H1 (cell line): ENCODE results near the gene TNRC6B. TPM values are rescaled to one million over a fixed set of nuclear protein-coding genes. Genes with fewer than 3 reads are reported as not detected.
A peak's percentile ranks its signal among the peaks of the same experiment; 100 is the strongest.

Source experiments
- CTCF ChIA-PET: fragments of 300-600 bp; sonication (Branson Sonifier 250); formaldehyde crosslinking; loops from one replicate; lab custom pipeline; 2021; ENCODE audit not compliant: partially characterized antibody; lab: Charles Lee
- POLR2A ChIA-PET: fragments of 300-600 bp; sonication (Branson Sonifier 250); formaldehyde crosslinking; loops from one replicate; lab custom pipeline; 2021; ENCODE audit warnings: inconsistent platforms; ENCODE audit not compliant: partially characterized antibody; lab: Charles Lee
- DNase-seq, 2 experiments: peaks; one replicate each; pipeline versions ENCODE4 v3.0.0 to v3.0.0-alpha.2; 2010 to 2022; ENCODE audit warnings: low spot score in 2 of 2, low read depth in 1 of 2, mixed read lengths in 1 of 2
- FAIRE-seq: peaks from 2 replicates; lab custom pipeline; 2011; peaks lifted over from hg19 to GRCh38; lab: Jason Lieb, UNC
- H2AFZ ChIP-seq: 2 replicates; pipeline ENCODE4 v1.8.1; 2012; ENCODE audit warnings: low read length, inconsistent platforms
- H2AK5ac ChIP-seq: 2 replicates; pipeline ENCODE4 v1.6.1; 2013; ENCODE audit warnings: low read depth, low read length
- H2BK120ac ChIP-seq: replicated peaks from 2 replicates; pipeline ENCODE3; 2013; ENCODE audit warnings: low read depth, low read length, inconsistent platforms
- H2BK12ac ChIP-seq: 2 replicates; pipeline ENCODE4 v1.6.1; 2013; ENCODE audit warnings: low read depth, low read length
- H2BK15ac ChIP-seq: 2 replicates; pipeline ENCODE4 v1.6.1; 2013; ENCODE audit warnings: low read length
- H2BK20ac ChIP-seq: 2 replicates; pipeline ENCODE4 v1.6.1; 2013; ENCODE audit warnings: low read length
- H2BK5ac ChIP-seq: 2 replicates; pipeline ENCODE4 v1.6.1; 2013; ENCODE audit warnings: low read depth, low read length
- H3K14ac ChIP-seq: 2 replicates; pipeline ENCODE4 v1.6.1; 2013; ENCODE audit warnings: inconsistent platforms; ENCODE audit not compliant: insufficient read length
- H3K18ac ChIP-seq: 2 replicates; pipeline ENCODE4 v1.6.1; 2013; ENCODE audit warnings: low read length; ENCODE audit errors: extremely low read depth
- H3K23ac ChIP-seq: 2 replicates; pipeline ENCODE4 v1.6.1; 2013; ENCODE audit warnings: inconsistent platforms; ENCODE audit not compliant: insufficient read length
- H3K23me2 ChIP-seq: 2 replicates; pipeline ENCODE4 v1.6.1; 2013; ENCODE audit warnings: low read depth, low read length
- H3K27ac ChIP-seq: 2 replicates; pipeline ENCODE4 v1.6.1; 2011; ENCODE audit warnings: low read depth, low read length, inconsistent platforms
- H3K27me3 ChIP-seq, 4 experiments: replicated peaks in 1 of 4; 1 replicate in 1 of 4; 2 replicates in 3 of 4; pipeline versions ENCODE4 v1.6.1 to v1.8.1; 2011 to 2013; ENCODE audit warnings: low read length in 3 of 4, mild to moderate bottlenecking in 3 of 4, inconsistent platforms in 2 of 4, mixed read lengths in 2 of 4, moderate library complexity in 1 of 4; ENCODE audit not compliant: control insufficient read depth in 3 of 4, insufficient read depth in 3 of 4; ENCODE audit errors: extremely low read depth in 1 of 4
- H3K36me3 ChIP-seq, 4 experiments: 2 replicates each; pipeline versions ENCODE4 v1.6.1 to v1.8.1; 2011 to 2013; ENCODE audit warnings: mild to moderate bottlenecking in 4 of 4, low read length in 3 of 4, moderate library complexity in 2 of 4, control low read depth in 1 of 4, inconsistent platforms in 1 of 4; ENCODE audit not compliant: insufficient read depth in 4 of 4, control insufficient read depth in 2 of 4
- H3K4ac ChIP-seq: replicated peaks from 2 replicates; pipeline ENCODE3; 2013; ENCODE audit warnings: low read length, low read depth, mixed read lengths, inconsistent platforms; ENCODE audit not compliant: insufficient read length
- H3K4me1 ChIP-seq, 4 experiments: replicated peaks in 1 of 4; 1 replicate in 1 of 4; 2 replicates in 3 of 4; pipeline versions ENCODE4 v1.6.1 to v1.8.1; 2011 to 2013; ENCODE audit warnings: low read length in 3 of 4, inconsistent platforms in 2 of 4, mixed read lengths in 1 of 4; ENCODE audit not compliant: insufficient read depth in 4 of 4, control insufficient read depth in 3 of 4
- H3K4me2 ChIP-seq, 2 experiments: 2 replicates each; pipeline versions ENCODE4 v1.6.1 to v1.8.1; 2011 to 2013; ENCODE audit warnings: low read depth in 2 of 2, low read length in 2 of 2, control low read depth in 1 of 2, inconsistent platforms in 1 of 2, mild to moderate bottlenecking in 1 of 2; ENCODE audit not compliant: insufficient read depth in 1 of 2
- H3K4me3 ChIP-seq, 4 experiments: fragments of 200-600, 300-600 bp in 1 of 4; sonication (generic), shearing (Covaris generic), sonication (Bioruptor Twin) in 1 of 4; 2 replicates each; pipeline versions ENCODE4 v1.5.1 to v1.8.1; 2011 to 2016; ENCODE audit warnings: low read length in 4 of 4, low read depth in 3 of 4, control low read depth in 2 of 4, inconsistent platforms in 2 of 4, mild to moderate bottlenecking in 2 of 4, mixed read lengths in 1 of 4, moderate library complexity in 1 of 4; ENCODE audit not compliant: insufficient read depth in 2 of 4; ENCODE audit errors: extremely low read depth in 1 of 4
- H3K56ac ChIP-seq: replicated peaks from 2 replicates; pipeline ENCODE3; 2013; ENCODE audit warnings: low read depth, mild to moderate bottlenecking, mixed read lengths, low read length, inconsistent platforms; ENCODE audit not compliant: insufficient read length
- H3K79me1 ChIP-seq: 2 replicates; pipeline ENCODE4 v1.6.1; 2013; ENCODE audit warnings: low read depth, low read length, control low read depth
- H3K79me2 ChIP-seq, 2 experiments: 2 replicates each; pipeline versions ENCODE4 v1.6.1 to v1.8.1; 2012 to 2013; ENCODE audit warnings: low read length in 2 of 2, mild to moderate bottlenecking in 2 of 2, inconsistent platforms in 1 of 2; ENCODE audit not compliant: insufficient read depth in 2 of 2, control insufficient read depth in 1 of 2
- H3K9ac ChIP-seq, 4 experiments: replicated peaks in 1 of 4; 1 replicate in 1 of 4; 2 replicates in 3 of 4; pipeline versions ENCODE4 v1.6.1 to v1.8.1; 2011 to 2013; ENCODE audit warnings: low read depth in 3 of 4, low read length in 3 of 4, control low read depth in 2 of 4, mild to moderate bottlenecking in 2 of 4, moderate library complexity in 2 of 4, inconsistent platforms in 1 of 4; ENCODE audit errors: extremely low read depth in 1 of 4
- H3K9me3 ChIP-seq, 2 experiments: 2 replicates each; pipeline versions ENCODE4 v1.6.1 to v1.8.1; 2012 to 2013; ENCODE audit warnings: mild to moderate bottlenecking in 2 of 2, moderate library complexity in 2 of 2, control low read depth in 1 of 2, inconsistent platforms in 1 of 2, low read depth in 1 of 2, low read length in 1 of 2, mixed read lengths in 1 of 2; ENCODE audit not compliant: insufficient read depth in 2 of 2
- H4K20me1 ChIP-seq, 2 experiments: replicated peaks in 1 of 2; 2 replicates each; pipeline versions ENCODE3 to v1.8.1; 2011 to 2013; ENCODE audit warnings: inconsistent platforms in 2 of 2, low read length in 2 of 2, mild to moderate bottlenecking in 1 of 2; ENCODE audit not compliant: insufficient read depth in 2 of 2, control insufficient read depth in 1 of 2
- H4K5ac ChIP-seq: 2 replicates; pipeline ENCODE4 v1.6.1; 2013; ENCODE audit warnings: low read length, low read depth, mixed read lengths, inconsistent platforms; ENCODE audit not compliant: insufficient read length
- H4K8ac ChIP-seq: 2 replicates; pipeline ENCODE4 v1.8.0; 2013; ENCODE audit warnings: mild to moderate bottlenecking, moderate library complexity, low read length, inconsistent platforms; ENCODE audit not compliant: insufficient read depth; ENCODE audit errors: extremely low read depth
- H4K91ac ChIP-seq: replicated peaks from 2 replicates; pipeline ENCODE3; 2013; ENCODE audit warnings: low read length, mixed read lengths, inconsistent platforms; ENCODE audit not compliant: insufficient read length
- BACH1 ChIP-seq: IDR thresholded peaks from 2 replicates; pipeline ENCODE4 v1.6.1; 2012; ENCODE audit warnings: low read length, improper control_type of control experiment
- CTBP2 ChIP-seq: IDR thresholded peaks from 2 replicates; pipeline ENCODE4 v1.7.0; 2011; ENCODE audit warnings: borderline replicate concordance, mild to moderate bottlenecking, moderate library complexity, mixed read lengths, low read length; ENCODE audit not compliant: insufficient read depth, insufficient read length
- POU5F1 ChIP-seq: IDR thresholded peaks from 2 replicates; pipeline ENCODE4 v1.6.1; 2011; ENCODE audit warnings: low read depth, mild to moderate bottlenecking, low read length, moderate library complexity
- RFX5 ChIP-seq: IDR thresholded peaks from 2 replicates; pipeline ENCODE4 v1.6.1; 2011; ENCODE audit warnings: low read depth, low read length, improper control_type of control experiment, borderline replicate concordance
- TBP ChIP-seq: IDR thresholded peaks from 2 replicates; pipeline ENCODE4 v1.6.1; 2011; ENCODE audit warnings: low read depth, low read length, improper control_type of control experiment
- TEAD4 ChIP-seq: IDR thresholded peaks from 2 replicates; pipeline ENCODE4 v1.6.1; 2012; ENCODE audit warnings: low read depth, low read length, inconsistent platforms, mixed read lengths
- WGBS, 2 experiments: shearing (Covaris generic) in 1 of 2; methylation state at CpG; one replicate each; pipeline versions ENCODE4 v1.1.6 to v1.1.7; 2013 to 2015; ENCODE audit warnings: low lambda C conversion rate in 2 of 2, mixed read lengths in 2 of 2, inconsistent platforms in 1 of 2, low coverage in 1 of 2, missing lambda C conversion rate in 1 of 2; ENCODE audit not compliant: insufficient replicate concordance in 2 of 2, insufficient coverage in 1 of 2, insufficient read length in 1 of 2; ENCODE audit errors: extremely low coverage in 1 of 2, missing lambda C conversion rate in 1 of 2; 5-methylcytosine and 5-hydroxymethylcytosine counted together
- polyA plus RNA-seq, 7 experiments: library from polyadenylated mRNA; depleted of rRNA in 3 of 7; stranded (reverse) in 5 of 7; unstranded in 2 of 7; fragments of >200 nt in 5 of 7; fragments of 200-250 nt in 2 of 7; gene quantifications; 1 replicate in 5 of 7; 2 replicates in 1 of 7; 4 replicates in 1 of 7; pipeline versions ENCODE4 v1.2.1 to v1.2.3, GENCODE V29; 2011 to 2013; ENCODE audit warnings: missing spikeins in 2 of 7, mixed read lengths in 2 of 7
- total RNA-seq: library from RNA; stranded (reverse); fragmentation: NEBNext Ultra II Directional; extraction: Animal tissue kit (Norgen Biotek cat#: 25700); gene quantifications from 2 replicates; pipeline ENCODE4 v1.2.1, GENCODE V29; 2021
- TF ChIP-seq, protein P1 (sequence below): IDR thresholded peaks from 2 replicates; pipeline ENCODE4 v1.6.1; 2012; ENCODE audit warnings: inconsistent platforms
- TF ChIP-seq, protein P2 (sequence below): IDR thresholded peaks from 2 replicates; pipeline ENCODE4 v1.6.1; 2012; ENCODE audit warnings: low read length, inconsistent platforms

TNRC6B gene
- total and polyA plus RNA-seq, 2 of the 8 experiments (the other 6 are each of a cell fraction or from before 2014, with no cell fraction given): 12.5 to 48.9 TPM

DNA sequence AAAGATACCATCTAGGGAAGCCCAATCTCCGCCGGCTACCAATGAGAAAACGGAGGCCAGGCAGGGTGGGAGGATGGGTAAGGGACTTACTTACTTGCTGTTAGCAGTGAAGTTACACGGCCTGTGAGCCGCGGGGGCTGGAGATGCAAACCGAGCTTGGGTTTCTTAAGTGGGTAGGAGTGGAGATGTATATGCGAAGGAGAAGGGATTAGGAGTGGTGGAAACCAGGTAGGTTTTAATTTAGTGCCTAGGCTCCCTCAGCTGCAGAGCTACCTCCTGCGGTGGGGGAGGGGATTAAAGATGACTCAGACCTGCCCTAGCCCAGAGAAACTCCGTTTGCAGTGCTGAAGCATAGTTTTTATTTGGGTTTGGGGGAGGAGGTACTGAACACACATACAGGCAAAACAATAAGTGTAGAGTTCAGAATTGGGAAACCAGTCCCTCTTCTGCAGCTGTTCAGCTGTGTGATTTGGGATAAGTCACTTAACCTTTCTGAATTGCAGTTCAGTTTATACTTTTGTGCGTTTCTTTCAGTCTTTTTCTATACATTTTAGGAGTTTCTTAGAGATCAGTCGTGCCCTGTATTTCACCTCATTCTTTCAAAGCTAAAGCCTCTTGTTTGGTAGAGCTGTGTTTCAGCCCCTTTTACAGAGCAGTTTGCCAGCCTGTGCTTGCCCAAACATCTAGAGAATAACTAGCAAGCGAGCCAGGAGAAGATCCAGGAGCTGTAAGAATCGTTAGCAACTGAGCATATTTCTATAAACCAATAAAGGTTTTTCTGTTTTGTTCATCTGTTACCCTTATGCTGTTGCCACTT lies 596 bp upstream of the TNRC6B start:
- H4K5ac ChIP-seq: peak overlapping the region; percentile 34
- WGBS, 2 experiments: 5% methylated on average over 14 of the region's 14 CpGs; no CpG with 5 or more reads in 1 of the 2 experiments
- H2BK20ac ChIP-seq: no peak overlapping the region
- no peak overlapping the region for H2AK5ac ChIP-seq
- H2BK12ac ChIP-seq: peak overlapping the region; percentile 52
- H3K79me2 ChIP-seq: peaks cover 22 to 49% of the 10 kb centered on the region in 2 experiments
- H3K56ac ChIP-seq: peak overlapping the region; percentile 51
- H3K4ac ChIP-seq: no peak overlapping the region
- peak overlapping the region; percentile 64; the same call in 1 of the 2 replicates for H4K8ac ChIP-seq
- H3K9me3 ChIP-seq: no peaks in the 10 kb centered on the region
- peak overlapping the region; percentile 55 for H2BK120ac ChIP-seq
- no peak overlapping the region for H2AFZ ChIP-seq
- peak overlapping the region; percentile 23; the same call in 1 of the 2 replicates for H2BK15ac ChIP-seq
- ChIA-PET POLR2A (interaction anchor here (0.6 to 9.1 kb wide), 32 partner anchors 11 to 197 kb away, joined by 3 to 224 read pairs (median 4); no protein-coding TSS in a partner anchor), CTCF (interaction anchor here (0.6 to 1.5 kb wide), 7 partner anchors 14 to 236 kb away, joined by 3 to 6 read pairs (median 4); no protein-coding TSS in a partner anchor)
- H3K4me2 ChIP-seq: peak overlapping the region; percentile 74 to 88
- H3K4me3 ChIP-seq: peak overlapping the region; percentile 58 to 95 (median 86)
- H3K27ac ChIP-seq: peak overlapping the region; percentile 60
- peak overlapping the region; percentile 85 for H3K18ac ChIP-seq
- H3K23me2 ChIP-seq: peaks cover 10% of the 10 kb centered on the region
- H2BK5ac ChIP-seq: peak overlapping the region; percentile 89
- no peak overlapping the region for H3K14ac ChIP-seq
- H3K9ac ChIP-seq: peak overlapping the region in 1 of 4 experiments; percentile 15; a peak in 1 of 7 replicates
- peaks cover 2 to 12% (median 8%) of the 10 kb centered on the region in 4 experiments; a peak in 3 of 7 replicates for H3K4me1 ChIP-seq
- peaks cover 6% of the 10 kb centered on the region; the same call in 1 of the 2 replicates for H3K79me1 ChIP-seq
- peak; percentile 39 for FAIRE-seq
- H3K27me3 ChIP-seq: no peaks in the 10 kb centered on the region
- H4K91ac ChIP-seq: peak overlapping the region; percentile 31
- no peak overlapping the region for H3K23ac ChIP-seq
- peaks cover under 1 to 3% of the 10 kb centered on the region in 2 experiments for H4K20me1 ChIP-seq
- no peaks in the 10 kb centered on the region for H3K36me3 ChIP-seq
- peak; percentile 46 to 77 for DNase-seq
- TF ChIP-seq, protein P1, sequence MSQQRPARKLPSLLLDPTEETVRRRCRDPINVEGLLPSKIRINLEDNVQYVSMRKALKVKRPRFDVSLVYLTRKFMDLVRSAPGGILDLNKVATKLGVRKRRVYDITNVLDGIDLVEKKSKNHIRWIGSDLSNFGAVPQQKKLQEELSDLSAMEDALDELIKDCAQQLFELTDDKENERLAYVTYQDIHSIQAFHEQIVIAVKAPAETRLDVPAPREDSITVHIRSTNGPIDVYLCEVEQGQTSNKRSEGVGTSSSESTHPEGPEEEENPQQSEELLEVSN: no peak
- no peak for TF ChIP-seq TBP
- no peak for TF ChIP-seq TEAD4
- TF ChIP-seq, protein P2, sequence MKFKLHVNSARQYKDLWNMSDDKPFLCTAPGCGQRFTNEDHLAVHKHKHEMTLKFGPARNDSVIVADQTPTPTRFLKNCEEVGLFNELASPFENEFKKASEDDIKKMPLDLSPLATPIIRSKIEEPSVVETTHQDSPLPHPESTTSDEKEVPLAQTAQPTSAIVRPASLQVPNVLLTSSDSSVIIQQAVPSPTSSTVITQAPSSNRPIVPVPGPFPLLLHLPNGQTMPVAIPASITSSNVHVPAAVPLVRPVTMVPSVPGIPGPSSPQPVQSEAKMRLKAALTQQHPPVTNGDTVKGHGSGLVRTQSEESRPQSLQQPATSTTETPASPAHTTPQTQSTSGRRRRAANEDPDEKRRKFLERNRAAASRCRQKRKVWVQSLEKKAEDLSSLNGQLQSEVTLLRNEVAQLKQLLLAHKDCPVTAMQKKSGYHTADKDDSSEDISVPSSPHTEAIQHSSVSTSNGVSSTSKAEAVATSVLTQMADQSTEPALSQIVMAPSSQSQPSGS: no peak
- no peak for TF ChIP-seq CTBP2
- no peak for TF ChIP-seq RFX5
- TF ChIP-seq POU5F1: no peak
- no peak; the same call in 1 of the 2 replicates for TF ChIP-seq BACH1
